Stimulated activated CD8-positive, alpha-beta memory T cell treated with anti-CD3 and anti-CD28 coated beads, Interleukin-4, amount 100 ng/mL, for 48 hours (primary cell): ENCODE results near the gene DLAT.
"Not testable (repeated sequence)": the region's sequence is repeated elsewhere in the genome, so short reads cannot be mapped to it uniquely, and the experiment has no call there.

ENCODE experiments used
- DNase-seq: peaks from one replicate; pipeline ENCODE4 v3.0.0-alpha.2; 2020

Gene DLAT

DNA sequence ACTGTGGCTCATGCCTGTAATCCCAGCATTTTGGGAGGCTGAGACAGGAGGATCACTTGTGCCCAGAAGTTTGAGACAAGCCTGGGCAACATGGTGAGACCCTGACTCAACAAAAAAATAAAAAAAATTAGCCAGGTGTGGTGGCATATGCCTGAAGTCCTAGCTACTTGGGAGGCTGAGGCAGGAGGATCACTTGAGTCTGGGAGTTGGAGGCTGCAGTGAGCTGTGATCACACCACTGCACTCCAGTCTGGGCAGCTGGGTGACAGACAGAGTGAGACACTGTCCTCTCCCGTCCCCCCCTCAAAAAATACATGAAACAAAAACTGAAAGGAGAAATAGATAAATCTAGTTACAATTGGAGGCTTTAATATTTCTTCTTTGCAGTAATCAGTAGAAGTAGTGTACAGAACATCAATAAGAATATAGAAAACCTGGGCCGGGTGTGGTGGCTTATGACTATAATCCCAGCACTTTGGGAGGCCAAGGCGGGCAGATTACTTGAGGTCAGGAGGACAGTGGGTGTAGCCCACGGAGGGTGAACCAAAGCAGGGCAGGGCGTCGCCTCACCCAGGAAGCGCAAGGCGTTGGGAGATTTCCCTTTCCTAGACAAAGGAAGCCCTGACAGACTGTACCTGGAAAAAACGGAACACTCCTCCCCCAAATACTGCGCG, 19.6 kb upstream of the DLAT start:
- DNase-seq, result no peak

GRCh38 chr11:112006095-112006441, 19.1 kb upstream of the DLAT start:
- DNase-seq, result not testable (repeated sequence)

DNA sequence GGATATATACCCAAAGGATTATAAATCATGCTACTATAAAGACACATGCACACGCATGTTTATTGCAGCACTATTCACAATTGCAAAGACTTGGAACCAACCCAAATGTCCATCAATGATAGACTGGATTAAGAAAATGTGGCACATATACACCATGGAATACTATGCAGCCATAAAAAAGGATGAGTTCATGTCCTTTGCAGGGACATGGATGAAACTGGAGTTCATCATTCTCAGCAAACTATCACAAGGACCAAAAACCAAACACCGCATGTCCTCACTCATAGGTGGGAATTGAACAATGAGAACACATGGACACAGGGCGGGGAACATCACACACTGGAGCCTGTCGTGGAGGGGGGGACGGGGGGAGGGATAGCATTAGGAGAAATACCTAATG, 13.8 kb upstream of the DLAT start:
- DNase-seq, result not testable (repeated sequence)

DNA sequence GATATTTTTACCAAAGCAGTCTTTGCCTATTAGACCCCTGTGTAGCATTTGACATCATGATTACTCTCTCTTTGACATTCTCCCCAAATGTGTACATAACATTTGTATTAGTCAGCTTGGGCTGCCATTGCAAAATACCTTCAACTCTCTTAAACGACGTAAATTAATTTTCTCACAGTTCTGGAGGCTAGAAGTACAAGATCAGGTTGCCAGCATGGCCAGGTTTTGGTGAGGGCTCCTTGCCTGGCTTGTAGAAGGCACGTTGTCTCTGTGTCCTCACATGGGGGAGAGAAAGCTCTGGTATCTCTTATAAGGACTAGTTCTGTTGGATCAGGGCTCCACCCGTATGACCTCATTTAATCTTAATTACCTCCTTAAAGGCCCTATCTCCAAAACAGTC, 12.3 kb upstream of the DLAT start:
- no peak for DNase-seq

DNA sequence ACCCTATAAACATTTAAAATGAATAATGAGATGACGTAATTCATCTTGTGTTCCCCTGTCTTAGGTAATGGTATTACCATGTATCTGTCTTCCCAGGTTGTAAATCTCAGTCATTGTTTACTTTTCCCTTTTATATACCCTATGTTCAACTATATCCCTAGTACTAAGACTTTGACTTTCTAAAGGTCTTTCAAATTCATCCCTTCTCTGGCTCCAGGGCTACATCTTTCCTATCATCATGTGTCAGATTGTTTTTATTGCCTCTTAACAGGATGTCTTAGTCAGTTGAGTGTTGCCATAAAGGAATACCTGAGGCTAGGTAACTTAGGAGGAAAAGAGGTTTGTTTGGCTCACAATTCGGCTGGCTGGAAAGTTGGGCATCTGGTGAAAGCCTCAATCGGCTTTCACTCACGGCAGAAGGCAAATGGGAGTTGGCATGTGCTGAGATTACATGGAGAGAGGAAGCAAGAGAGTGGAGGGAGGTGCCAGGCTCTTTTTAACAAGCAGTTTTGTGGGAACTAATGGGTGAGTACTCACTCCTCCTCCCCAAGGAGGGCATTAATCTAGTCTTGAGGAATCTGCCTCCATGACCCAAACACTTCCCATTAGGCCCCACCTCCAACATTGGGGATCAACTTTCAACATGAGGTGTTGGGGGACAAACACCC, 11.6 kb upstream of the DLAT start:
- no peak for DNase-seq

DNA sequence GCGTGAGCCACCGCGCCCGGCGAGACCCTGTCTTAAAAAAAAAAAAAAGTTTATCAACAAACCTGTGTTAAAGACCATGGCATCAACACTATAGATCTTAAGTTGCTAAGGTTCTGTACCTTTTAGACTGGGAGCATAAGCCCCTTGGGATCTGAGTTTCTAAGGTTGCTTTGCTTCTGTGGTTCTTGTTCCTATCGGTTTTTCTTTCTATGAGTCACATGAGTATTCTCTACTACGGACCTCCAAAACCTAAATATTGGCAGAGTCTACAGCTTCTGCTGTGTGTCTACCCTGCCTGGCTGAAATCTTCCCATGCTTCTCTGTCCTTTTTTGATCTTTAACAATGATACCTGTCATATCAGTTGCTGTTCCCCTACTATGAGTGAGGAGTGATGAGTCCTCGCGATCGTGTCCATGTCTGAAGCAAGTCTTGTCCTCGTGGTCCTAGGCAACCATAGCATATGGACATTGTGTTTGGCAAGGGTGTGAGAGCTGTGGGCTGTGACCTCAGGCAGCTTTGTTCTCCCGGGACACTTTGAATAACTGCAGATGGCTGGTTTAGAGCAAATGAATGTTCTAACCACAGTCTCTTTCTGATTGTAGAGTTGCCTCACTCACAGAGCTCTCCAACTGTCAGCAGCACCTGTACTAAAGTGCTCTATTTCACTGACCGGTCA, 9.0 kb upstream of the DLAT start:
- no peak for DNase-seq

DNA sequence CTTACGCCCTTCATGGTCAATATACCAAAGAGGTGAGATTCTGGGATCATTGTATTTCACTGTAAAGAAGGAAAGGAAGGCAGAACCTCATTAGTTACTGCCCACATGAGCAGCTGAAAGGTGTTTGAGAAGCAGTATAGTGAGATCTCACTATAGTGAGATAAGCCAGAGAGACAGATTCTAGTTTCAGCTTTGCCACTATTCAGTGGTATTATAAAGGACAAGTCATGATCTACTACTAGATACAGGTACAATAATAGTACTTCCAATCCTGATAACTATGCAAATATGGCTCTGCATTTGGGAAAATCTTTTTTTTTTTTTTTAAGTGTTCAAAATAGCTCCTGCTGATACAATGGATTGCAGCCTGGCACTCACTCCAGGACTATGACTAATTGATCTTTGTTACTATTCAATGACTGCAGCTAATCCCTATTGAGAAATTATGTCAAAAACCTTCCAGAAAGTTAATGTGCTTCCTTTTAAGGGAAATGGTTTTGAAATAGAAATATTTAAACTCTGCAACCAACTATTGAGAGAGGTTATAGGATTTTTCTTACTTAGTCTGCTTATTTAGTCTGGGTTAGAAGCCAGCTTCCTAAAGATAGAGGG, 8.3 kb upstream of the DLAT start:
- DNase-seq, result no peak

DNA sequence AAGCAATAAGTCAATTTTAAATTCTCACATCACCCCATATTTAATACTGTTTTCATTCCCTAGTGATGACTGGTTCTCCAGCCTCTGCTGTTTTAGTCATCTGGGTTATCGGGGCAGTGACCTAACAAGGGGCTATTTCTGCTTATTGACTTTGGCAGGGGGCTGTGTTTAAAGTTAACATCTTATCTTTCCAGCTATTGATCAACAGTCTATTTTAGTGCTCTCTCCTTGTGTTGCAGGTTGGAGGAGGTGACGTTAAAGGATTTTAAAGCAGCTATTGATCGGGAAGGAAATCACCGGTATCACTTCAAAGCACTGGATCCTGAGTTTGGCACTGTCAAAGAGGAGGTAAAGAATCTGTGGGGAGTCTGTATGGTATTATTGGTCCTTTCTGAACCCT, 7.7 kb upstream of the DLAT start:
- DNase-seq, result no peak

DNA sequence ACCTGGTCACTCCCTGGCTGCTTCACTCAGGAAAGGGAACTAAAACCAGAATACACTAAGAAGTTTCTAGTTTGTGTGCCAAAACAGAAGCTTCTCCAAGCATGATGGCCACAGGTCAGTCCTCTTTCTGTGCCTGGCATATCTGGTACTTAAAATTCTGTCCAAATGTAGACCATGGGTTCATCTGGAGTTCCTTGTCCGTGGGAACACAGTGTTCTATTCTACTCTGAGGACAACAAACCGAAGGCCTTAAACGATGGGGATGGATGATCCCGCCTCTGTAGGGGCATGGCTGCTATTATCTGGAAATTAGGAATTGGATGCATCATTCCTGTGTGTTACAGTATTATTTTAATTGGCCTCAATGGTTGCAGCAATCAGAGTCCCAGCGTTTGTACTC, 6.1 kb upstream of the DLAT start:
- DNase-seq, result no peak

DNA sequence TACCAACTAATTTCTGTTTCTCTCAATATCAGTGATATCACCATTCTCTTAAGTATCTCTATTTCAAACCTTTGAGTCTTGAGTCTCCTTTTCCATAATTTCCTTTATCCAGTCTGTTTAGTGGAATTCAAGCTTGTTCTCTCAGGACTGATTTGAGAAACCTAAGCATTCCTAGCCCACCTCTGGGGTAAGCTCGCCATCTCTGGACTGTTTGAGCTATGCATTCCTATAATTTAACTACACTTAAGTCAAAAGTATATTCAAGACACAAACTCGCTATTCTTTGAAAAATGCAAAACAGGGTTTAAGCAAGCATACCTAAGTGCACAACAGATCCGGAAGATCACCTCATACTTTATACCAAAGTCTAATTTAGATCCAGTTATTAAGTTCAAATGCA, 2.1 kb upstream of the DLAT start:
- no peak for DNase-seq

DNA sequence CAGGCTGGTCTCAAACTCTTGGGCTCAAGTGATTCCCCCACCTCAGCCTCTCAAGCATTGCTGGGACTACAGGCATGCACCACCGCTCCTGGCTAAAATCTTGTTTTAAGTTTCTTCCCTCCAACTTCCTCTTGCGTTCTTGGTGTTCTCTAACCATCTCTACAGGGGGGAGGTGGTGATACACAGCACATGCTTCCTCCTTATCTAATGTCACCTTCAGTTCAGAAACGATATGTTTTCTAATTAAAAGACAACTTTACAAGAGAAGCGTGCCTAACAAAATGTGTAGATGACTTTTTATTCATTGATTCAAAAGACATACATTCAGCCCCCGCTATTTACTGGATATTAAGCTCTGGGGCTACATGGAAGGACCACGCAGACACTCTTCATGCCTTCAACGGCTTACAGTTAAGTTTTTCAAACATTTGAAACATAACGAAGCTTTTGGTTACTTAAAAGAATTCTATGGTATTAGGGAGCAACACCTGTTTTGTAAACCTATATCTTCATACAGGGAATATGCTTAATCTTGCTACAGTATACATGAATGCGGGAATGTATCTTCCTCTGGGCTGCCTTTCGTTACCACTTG, 933 bp upstream of the DLAT start:
- no peak for DNase-seq

GRCh38 chr11:112025707-112026106, 499 bp downstream of the DLAT start:
- DNase-seq, result no peak

DNA sequence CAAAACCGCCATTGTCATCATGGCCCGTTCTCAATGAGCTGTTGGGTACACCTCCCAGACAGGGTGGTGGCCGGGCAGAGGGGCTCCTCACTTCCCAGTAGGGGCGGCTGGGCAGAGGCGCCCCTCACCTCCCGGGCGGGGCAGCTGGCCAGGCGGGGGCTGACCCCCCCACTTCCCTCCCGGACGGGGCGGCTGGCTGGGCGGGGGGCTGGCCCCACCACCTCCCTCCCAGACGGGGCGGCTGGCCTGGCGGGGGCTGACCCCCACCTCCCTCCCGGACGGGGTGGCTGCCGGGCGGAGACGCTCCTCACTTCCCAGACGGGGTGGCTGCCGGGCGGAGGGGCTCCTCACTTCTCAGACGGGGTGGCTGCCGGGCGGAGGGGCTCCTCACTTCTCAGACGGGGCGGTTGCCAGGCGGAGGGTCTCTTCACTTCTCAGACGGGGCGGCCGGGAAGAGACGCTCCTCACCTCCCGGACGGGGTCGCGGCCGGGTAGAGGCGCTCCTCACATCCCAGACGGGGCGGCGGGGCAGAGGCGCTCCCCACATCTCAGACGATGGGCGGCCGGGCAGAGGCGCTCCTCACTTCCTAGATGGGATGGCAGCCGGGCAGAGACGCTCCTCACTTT, 1.7 kb downstream of the DLAT start:
- not testable (repeated sequence) for DNase-seq

- no peak for DNase-seq
Measured at GRCh38 chr11:112029460-112029859, 4.3 kb downstream of the DLAT start.

GRCh38 chr11:112033902-112034301, 8.7 kb downstream of the DLAT start:
- no peak for DNase-seq

DNA sequence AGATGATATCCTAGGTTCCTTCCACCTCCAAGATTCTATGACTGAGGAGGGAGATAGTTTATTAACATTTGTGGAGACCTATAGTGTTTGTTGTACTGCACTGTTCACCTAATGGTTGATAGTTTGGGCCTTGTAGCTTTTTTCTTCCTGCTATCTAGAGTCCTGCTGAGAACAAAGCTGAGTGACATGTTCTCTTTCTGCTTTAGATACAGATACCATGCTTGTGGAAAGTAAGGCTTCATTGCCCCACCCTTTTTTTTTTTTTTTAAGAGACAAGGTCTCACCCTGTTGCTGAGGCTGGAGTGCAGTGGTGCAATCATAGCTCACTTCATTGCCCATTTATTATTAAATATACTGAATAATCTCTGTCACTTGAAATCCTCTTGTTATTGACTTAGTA, 12.3 kb downstream of the DLAT start:
- DNase-seq, result no peak

DNA sequence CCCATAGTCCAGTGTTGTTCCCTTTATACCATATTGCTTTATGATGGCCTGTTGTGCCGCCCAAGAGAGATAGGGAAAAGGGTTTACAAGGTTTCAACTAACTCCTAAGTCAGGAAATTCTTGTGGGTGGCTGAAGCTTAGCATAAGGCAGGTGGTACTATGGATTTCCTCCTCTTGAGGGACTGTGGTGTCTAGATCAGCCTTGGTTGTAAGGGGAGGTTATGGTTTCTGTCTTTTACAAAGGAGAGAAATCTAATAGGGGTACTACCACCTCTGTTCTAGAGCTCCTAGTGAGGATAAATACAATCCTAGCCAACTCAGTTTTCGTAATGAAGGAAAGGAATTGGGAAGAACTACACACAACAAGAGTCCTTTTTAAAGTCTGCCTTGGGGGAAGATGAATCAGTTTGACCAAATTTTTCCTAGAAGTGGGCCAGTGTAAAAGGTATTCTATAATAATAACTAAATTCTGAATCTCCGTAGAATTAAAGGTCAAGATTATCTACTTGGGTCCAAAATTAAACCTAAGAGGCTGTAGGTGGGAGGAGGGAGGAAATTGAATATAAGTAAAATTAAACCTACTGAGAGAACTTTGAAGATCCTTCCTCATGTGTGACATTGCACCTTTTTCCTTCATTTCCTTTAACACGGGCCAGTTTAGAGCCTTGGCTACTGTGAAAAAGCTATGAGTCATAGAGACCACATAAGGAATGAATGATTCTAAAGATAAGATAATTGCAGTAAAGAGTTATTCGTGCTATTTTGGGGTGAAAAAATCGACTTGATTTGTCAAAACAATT, 17.2 kb downstream of the DLAT start:
- no peak for DNase-seq

DNA sequence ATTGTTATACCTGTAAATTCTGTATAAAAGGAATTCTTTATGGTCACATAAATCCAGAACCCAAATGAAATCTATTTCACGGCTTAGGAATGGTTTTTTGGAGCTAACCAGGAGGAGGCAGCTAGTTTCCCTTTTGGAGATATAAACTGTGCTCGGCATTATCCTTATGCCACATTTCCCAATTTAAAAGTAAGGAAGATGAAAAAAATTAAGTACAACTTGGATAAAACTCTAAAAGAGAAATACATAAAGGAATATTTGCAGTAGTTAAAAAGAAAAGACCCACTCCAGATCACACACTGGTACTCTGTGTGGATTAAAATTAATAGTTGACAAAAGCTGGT, 17.7 kb downstream of the DLAT start:
- no peak for DNase-seq

DNA sequence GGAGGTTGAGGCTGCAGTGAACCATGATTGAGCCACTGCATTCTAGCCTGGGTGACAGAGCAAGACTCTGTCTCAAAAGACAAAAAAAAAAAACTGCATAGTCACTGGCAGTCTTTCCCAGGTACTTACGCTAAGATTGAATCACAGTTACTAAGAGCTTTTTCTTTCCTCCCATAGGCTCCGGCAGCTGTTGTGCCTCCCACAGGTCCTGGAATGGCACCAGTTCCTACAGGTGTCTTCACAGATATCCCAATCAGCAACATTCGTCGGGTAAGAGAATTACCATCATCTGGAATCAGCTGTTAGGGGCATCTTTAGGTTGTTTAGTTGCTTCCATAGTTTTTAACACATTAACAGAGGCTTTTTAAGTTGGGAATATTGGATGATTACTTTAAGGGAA, 19.8 kb downstream of the DLAT start:
- DNase-seq, result no peak

DNA sequence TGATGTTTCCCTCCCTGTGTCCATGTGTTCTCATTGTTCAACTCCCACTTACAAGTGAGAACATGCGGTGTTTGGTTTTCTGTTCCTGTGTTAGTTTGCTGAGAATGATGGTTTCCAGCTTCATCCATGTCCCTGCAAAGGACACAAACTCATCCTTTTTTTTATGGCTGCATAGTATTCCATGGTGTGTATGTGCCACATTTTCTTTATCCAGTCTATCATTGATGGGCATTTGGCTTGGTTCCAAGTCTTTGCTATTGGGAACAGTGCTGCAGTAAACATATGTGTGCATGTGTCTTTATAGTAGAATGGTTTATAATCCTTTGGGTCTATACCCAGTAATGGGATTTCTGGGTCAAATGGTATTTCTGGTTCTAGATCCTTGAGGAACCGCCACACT, 21.4 kb downstream of the DLAT start:
- not testable (repeated sequence) for DNase-seq

GRCh38 chr11:112048256-112048655, 23.0 kb downstream of the DLAT start:
- not testable (repeated sequence) for DNase-seq

GRCh38 chr11:112049777-112050176, 24.6 kb downstream of the DLAT start:
- DNase-seq, result no peak
